Neuron (in vitro differentiated cells): ENCODE results near the gene ADAMTS1.

Source experiments
- H2AFZ ChIP-seq: one replicate; pipeline ENCODE4 v1.6.1; 2013; ENCODE audit warnings: low read depth, mild to moderate bottlenecking, inconsistent platforms, low read length, moderate library complexity
- H3K27me3 ChIP-seq: one replicate; pipeline ENCODE4 v1.6.1; 2013; ENCODE audit warnings: low read length; ENCODE audit not compliant: insufficient read depth
- H3K36me3 ChIP-seq: one replicate; pipeline ENCODE4 v1.6.1; 2013; ENCODE audit warnings: low read length; ENCODE audit not compliant: insufficient read depth
- H3K4me1 ChIP-seq: one replicate; pipeline ENCODE4 v1.6.1; 2013; ENCODE audit warnings: low read length; ENCODE audit not compliant: insufficient read depth
- H3K4me3 ChIP-seq: 2 replicates; pipeline ENCODE4 v1.5.1; 2013; ENCODE audit warnings: mild to moderate bottlenecking, low read length, moderate library complexity
- H3K9me3 ChIP-seq: one replicate; pipeline ENCODE4 v1.6.1; 2013; ENCODE audit warnings: low read length

Gene ADAMTS1

DNA sequence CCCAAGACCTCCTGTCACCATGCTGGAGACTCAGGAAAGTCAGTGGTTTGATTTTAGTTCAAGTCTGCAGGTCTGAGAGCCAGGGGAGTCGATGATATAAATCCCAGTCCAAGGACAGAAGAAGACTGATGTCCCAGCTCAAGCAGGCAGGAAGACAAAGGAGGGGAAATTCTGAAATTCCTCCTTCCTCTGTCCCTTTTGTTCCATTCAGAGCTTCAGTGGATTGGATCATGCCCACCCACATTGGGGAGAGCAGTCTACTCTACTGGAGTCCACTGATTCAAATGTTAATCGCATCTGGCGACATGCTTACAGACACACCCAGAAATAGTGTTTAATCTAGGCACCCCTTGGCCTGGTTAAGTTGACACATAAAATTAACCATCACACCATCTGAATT, 7.2 kb upstream of the ADAMTS1 start:
- no peak overlapping the region for H2AFZ ChIP-seq
- H3K27me3 ChIP-seq = peaks cover 2% of the 10 kb centered on the region
- H3K4me3 ChIP-seq = no peak overlapping the region
- H3K36me3 ChIP-seq = no peaks in the 10 kb centered on the region
- H3K9me3 ChIP-seq = no peaks in the 10 kb centered on the region
- H3K4me1 ChIP-seq = peaks cover 7% of the 10 kb centered on the region

DNA sequence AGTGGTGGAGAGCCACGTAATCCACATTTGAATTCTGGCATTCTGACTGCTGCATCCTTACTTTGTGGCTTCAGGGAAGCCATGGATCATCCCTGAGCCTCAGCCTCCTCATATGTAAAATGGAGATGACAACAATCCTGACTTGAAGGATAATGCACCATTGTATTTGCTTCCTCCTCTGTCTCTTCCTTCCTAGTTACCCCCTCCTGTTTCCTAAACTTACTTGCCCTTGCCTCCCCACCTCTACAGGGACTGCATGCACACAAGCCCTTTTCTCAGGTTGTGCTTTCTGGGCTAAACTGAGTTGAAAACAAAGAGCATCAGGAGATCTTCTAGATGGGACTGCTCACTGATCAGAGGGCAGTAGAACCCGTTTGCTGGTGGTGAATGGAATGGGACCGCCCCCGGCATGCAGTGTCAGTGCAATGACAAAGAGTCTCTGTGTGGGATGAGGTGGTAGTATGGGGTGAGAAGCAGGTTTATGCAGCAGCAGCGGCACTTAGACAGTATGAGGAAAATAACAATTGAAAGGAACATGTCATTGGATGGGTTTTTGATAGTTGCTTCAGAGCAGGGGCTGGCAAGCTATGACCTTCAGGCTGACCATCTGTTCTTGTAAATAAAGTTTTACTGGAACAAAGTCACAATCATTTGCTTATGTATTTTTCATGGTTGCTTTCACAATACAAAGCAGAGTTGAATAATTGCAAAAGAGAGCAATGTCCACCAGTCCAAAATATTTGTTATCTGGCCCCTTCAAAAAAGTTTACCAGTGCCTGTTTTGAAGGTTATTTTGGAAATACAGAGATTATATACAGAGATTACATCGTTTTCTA, 6.1 kb upstream of the ADAMTS1 start:
- Histone ChIP-seq H3K27me3 (peaks cover 2% of the 10 kb centered on the region), H3K4me1 (peaks cover 7% of the 10 kb centered on the region), H2AFZ (no peak overlapping the region), H3K36me3 (no peaks in the 10 kb centered on the region), H3K4me3 (no peak overlapping the region), H3K9me3 (no peaks in the 10 kb centered on the region)

DNA sequence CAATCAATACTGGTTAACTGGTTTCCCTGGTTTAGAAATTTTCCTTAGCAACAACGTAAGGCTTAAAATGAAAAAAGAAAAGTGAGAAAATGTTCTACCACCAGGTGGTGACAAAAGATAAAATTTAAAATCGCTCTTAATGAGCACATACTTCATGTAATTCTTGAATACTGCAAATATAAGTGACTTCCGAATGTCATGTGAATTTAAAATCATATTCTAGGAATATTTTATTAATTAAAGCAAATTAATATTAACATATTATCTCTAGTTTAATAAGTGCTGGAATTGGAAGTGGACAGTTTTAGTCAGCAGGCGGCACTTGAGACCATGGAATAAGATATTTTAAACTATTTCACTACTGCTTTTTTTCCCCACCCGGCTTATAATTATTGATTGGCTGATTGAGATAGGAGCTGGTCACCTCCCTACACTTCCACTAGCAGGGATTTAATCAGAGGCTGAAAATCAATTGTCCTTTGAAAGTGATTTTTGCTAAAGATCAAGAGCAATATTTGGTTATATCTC, 5.0 kb upstream of the ADAMTS1 start:
- peaks cover 16% of the 10 kb centered on the region for H3K4me1 ChIP-seq
- no peak overlapping the region for H2AFZ ChIP-seq
- H3K27me3 ChIP-seq = peaks cover 2% of the 10 kb centered on the region
- H3K36me3 ChIP-seq = no peaks in the 10 kb centered on the region
- no peak overlapping the region for H3K4me3 ChIP-seq
- no peaks in the 10 kb centered on the region for H3K9me3 ChIP-seq

DNA sequence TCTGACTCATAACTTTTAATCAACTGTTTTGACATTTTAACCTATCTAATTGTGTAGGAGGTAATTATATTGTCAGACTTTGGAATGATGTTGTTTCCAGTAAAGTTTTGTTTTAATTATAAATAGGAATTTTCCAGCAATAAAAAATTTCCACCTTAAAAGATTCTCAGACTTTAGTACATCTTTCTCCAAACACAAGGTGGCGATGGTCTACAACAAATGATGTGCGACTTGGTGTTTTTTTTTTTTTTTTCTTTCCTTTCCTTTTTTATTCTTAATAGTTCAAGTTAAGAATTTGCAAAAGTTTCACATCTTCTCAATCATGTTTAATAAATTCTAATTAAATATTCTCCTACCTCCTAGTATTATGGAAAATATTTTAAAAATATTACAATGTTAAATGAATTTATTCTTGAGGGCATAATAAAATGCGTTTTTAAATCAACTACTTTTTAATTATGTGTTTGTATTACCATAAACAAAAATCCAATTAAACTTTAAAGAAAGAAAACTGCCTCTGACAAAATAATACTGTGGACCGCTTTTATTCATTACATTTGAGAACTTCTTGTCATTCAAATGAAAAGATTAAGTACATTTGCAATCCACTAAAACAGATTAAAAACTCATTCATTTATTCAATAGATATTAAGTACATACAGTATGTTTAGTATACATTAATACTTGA, 4.4 kb upstream of the ADAMTS1 start:
- H3K4me1 ChIP-seq = peaks cover 16% of the 10 kb centered on the region
- H3K9me3 ChIP-seq = no peaks in the 10 kb centered on the region
- no peaks in the 10 kb centered on the region for H3K36me3 ChIP-seq
- H3K27me3 ChIP-seq = peaks cover 2% of the 10 kb centered on the region
- no peak overlapping the region for H3K4me3 ChIP-seq
- H2AFZ ChIP-seq = no peak overlapping the region

DNA sequence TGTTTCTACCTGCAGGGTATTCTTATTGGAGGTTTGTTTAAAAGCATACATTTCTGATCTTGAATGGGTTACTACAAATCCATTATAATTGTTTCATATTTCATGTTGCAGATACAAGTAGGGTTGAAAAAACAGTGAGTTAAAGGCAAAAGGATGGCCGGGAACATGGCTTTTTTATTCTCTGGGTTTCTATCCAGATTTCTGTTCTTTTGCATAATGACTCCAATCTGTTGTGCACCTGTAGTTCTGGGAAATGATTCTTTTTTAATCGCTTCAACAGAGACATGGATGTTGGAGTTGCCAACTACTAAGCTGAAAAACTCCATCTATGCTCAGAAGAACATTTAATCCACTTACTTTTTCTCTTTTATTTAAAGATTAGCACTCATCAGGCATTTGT, 2.7 kb upstream of the ADAMTS1 start:
- H3K4me1 ChIP-seq = peaks cover 26% of the 10 kb centered on the region
- no peaks in the 10 kb centered on the region for H3K27me3 ChIP-seq
- no peaks in the 10 kb centered on the region for H3K36me3 ChIP-seq
- H2AFZ ChIP-seq = no peak overlapping the region
- no peak overlapping the region for H3K4me3 ChIP-seq
- H3K9me3 ChIP-seq = no peaks in the 10 kb centered on the region

DNA sequence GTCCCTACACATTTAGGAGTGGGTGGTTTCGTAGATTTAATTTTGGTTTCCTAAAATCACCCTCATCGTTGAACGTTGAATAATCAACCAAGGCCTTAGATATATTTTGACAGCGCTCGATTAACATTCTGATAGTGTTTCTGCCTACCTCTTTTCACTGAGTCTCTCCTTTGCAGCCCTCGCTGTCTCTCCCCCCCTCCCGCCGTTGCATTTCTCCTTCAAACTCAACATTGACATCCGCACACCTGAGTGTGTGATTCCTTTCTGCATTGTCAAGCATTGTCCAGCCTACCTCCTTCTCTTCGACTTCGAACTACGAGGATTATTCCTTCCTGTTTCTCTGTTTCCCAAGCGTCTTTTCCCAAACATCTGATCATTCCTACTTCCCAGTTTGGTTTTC, 1.8 kb upstream of the ADAMTS1 start:
- Histone ChIP-seq H3K9me3 (no peaks in the 10 kb centered on the region), H3K27me3 (no peaks in the 10 kb centered on the region), H3K36me3 (no peaks in the 10 kb centered on the region), H3K4me1 (peaks cover 24% of the 10 kb centered on the region), H3K4me3 (no peak overlapping the region), H2AFZ (peak overlapping the region; percentile 95)

DNA sequence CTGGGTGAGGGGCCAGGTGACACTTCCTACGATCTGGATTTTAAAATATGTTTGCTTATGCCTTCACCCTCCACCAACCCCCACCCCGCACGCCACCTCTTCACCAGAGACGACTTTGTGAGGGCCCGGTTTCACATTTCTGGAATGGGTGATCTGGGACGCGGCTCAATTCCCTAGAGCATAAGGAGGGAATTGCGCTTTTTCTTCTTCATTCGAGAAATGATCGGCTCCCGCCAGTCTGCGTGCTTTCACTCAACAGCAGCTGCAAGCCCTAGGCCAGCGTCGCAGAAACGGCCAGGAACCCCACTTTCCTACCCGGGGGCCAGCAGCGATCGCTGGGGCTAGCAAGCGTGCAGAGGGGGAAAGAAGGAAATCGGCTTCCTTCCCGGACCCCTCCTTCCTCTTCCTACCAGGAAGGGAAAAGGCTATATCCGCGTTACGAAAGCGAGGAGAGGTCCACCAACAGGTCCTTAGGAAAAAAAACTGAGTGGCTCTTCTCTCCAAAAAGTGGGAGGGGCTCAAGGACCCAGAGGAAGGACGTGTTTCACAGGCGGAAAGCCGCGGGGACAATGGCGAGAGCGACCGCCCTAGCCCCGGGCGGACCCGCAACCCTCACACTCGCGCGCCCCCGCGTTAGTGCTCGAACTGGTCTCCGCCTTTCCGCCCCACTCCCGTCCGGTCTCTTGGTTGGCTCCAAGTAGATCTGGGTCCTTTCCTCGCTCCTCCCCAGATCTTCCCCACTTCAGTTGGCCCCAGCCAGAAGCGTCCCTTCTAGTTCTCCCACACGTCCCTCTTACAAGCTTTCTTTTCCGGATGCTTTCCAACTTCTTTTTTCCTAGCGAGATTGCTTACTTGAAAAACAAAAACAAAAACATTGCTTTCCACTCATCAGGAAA, 1.1 kb upstream of the ADAMTS1 start:
- no peaks in the 10 kb centered on the region for H3K27me3 ChIP-seq
- no peaks in the 10 kb centered on the region for H3K9me3 ChIP-seq
- H3K4me3 ChIP-seq = peak overlapping the region; percentile 49
- H2AFZ ChIP-seq = peak overlapping the region; percentile 95
- H3K4me1 ChIP-seq = peaks cover 24% of the 10 kb centered on the region
- no peaks in the 10 kb centered on the region for H3K36me3 ChIP-seq

DNA sequence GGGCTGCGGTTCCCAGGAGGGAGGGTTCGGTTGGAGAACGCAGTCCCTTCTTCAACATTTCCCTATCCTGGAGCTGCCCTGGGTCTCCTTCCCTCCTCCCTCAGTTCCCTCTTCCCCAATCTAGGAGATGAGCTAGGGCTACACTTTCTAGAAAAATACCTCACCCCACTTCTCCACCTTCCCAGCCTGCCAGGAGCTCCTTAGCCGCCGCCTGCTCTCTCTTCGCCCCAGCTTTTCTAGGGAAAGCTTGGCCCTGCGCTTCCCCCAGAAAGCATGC, 488 bp upstream of the ADAMTS1 start:
- no peaks in the 10 kb centered on the region for H3K27me3 ChIP-seq

DNA sequence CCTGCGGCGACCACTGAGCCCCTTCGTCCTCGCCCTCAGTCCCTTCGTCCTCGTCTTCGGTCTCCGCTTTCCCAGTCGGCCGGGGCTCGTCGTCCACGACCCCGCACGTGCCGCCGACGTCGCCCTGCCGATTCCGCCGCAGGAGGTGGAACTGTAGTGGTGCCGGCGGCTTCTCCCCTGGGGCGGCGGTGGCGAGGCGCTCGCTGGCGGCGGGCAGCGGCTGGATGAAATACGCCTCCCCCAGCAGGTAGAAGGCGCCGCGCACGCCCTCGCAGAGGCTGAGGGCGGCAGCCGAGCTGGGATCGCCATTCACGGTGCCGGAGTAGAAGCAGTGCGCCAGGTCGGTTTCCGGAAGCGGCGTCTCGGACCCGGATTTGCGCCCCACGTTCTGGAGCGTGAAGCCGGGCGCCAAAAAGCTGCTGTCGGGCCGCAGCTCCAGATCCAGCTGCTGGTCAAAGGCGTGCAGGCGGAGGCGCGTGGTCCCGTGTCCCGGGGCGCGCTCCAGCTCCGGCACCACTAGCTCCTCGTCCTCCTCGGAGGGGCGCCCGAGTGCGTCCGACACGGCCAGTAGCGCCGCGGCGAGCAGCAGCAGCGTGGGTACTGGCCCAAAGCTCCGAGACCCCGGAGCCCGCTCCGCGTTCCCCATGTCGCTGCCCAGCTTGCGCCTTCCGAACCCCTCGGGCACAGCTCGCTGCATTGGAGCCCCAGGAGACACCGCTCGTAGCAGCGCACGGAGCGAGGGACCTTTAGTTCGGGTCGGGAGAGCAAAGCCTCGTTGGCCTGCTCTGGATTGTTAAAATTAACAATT, 747 bp downstream of the ADAMTS1 start:
- Histone ChIP-seq H2AFZ (peak overlapping the region; percentile 95), H3K27me3 (no peaks in the 10 kb centered on the region), H3K4me1 (peaks cover 24% of the 10 kb centered on the region), H3K36me3 (peaks cover 8% of the 10 kb centered on the region), H3K4me3 (peak overlapping the region; percentile 49), H3K9me3 (no peaks in the 10 kb centered on the region)

More for the DNA sequence above, 488 bp upstream of the ADAMTS1 start:
- peak overlapping the region; percentile 95 for H2AFZ ChIP-seq
- no peaks in the 10 kb centered on the region for H3K9me3 ChIP-seq
- H3K4me3 ChIP-seq = peak overlapping the region; percentile 49
- H3K36me3 ChIP-seq = no peaks in the 10 kb centered on the region
- peaks cover 24% of the 10 kb centered on the region for H3K4me1 ChIP-seq

DNA sequence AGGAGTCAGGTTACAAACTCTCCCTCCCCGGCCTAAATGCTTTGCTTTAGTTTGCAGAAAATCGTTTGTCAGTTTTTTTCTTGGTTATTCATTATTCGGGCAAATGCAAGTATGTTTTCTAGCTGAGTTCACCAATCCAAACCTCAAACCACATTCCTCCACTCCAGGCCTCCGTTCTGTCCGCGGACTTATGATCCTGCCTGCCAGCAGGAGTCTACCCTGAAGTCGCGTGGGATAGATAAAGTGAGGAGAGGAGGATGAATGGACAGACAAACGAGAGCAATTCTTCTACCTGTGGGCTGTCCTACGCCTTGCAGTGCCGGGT, 1.3 kb downstream of the ADAMTS1 start:
- Histone ChIP-seq H3K9me3 (no peaks in the 10 kb centered on the region), H3K4me3 (peak overlapping the region; percentile 49), H3K4me1 (peaks cover 24% of the 10 kb centered on the region), H3K27me3 (no peaks in the 10 kb centered on the region), H3K36me3 (peaks cover 8% of the 10 kb centered on the region), H2AFZ (peak overlapping the region; percentile 95)

DNA sequence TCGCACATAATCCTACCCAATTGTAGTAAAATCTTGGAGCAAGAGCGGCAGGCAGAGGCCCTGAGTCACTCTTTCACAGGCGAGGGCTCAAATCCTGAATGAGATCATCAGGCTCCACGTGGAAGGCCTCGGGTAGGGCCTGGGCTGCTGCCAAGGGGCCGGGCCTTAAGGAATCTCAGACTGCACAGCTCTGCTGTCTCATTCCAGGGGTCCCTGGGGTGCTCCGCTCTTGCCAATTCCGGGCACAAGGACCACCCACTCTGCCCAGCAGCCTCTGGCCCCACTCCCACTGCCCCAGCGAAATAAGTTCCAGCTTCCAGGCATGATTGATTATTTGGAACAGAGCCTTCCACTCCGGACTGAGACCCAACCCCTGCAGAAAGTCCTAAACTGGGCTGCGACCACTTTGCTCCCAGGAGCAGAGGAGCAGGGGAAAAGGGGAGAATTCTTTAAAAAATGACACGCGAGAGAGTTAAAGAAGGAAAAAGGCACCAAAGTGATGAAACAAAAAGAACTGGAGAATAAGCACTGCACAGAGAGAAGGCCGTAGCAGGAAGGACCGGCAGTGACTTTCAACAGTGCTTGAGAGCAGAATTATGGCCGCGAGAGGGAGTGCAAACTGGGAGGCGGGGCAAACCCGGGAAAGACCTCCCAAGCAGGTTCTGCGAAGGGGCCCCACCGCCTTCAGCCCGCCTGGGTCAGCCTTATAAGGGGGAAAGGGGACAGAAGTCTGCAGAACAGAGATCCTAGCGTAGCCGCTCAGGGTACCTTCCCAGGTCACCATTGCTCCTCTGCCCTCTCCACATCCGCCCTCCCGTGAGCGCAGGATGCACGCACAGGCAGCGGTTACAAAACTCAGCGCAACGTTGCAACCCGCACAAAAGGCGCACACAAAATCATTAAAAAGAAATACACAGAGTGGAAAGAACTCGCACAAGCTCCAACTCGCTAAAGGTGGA, 2.0 kb downstream of the ADAMTS1 start:
- Histone ChIP-seq H3K4me1 (peaks cover 24% of the 10 kb centered on the region), H2AFZ (peak overlapping the region; percentile 95), H3K27me3 (no peaks in the 10 kb centered on the region)

More for the DNA sequence above, 2.0 kb downstream of the ADAMTS1 start:
- peak overlapping the region; percentile 49 for H3K4me3 ChIP-seq
- H3K9me3 ChIP-seq = no peaks in the 10 kb centered on the region
- H3K36me3 ChIP-seq = peaks cover 11% of the 10 kb centered on the region
